ENCODE measurements around the gene HIVEP2. TPM values are rescaled to one million over a fixed set of nuclear protein-coding genes. Genes with fewer than 3 reads are reported as not detected.

The HIVEP2 gene
- total RNA-seq, 1 donor from 2014 or later = 7.9 TPM

- Histone ChIP-seq H3K27me3 (ENCODE audit: control insufficient read depth, insufficient read depth, low read length) (no peaks in the 10 kb centered on the region), H3K4me3 (ENCODE audit: low read depth, low read length) (no peak overlapping the region), H3K36me3 (ENCODE audit: control insufficient read depth, insufficient read depth, low read length) (peaks cover 8% of the 10 kb centered on the region)
- no peak for TF ChIP-seq CTCF (IDR thresholded peaks at IDR 0.05; ENCODE audit: insufficient read depth, low read length, severe bottlenecking)
- no peak for FAIRE-seq
- no peak for DNase-seq (ENCODE audit: low read depth)
Measured at GRCh38 chr6:142761756-142762155, 183.2 kb downstream of the HIVEP2 start.

- TF ChIP-seq CTCF (IDR thresholded peaks at IDR 0.05; ENCODE audit: insufficient read depth, low read length, severe bottlenecking) = no peak
- no peak for FAIRE-seq
- no peak overlapping the region for H3K4me3 ChIP-seq (ENCODE audit: low read depth, low read length)
- DNase-seq (ENCODE audit: low read depth) = peak; percentile 20
- peaks cover 9% of the 10 kb centered on the region for H3K36me3 ChIP-seq (ENCODE audit: control insufficient read depth, insufficient read depth, low read length)
- no peaks in the 10 kb centered on the region for H3K27me3 ChIP-seq (ENCODE audit: control insufficient read depth, insufficient read depth, low read length)
Measured at GRCh38 chr6:142760152-142760551, 184.8 kb downstream of the HIVEP2 start.

GRCh38 chr6:142758629-142759025 lies 186.3 kb downstream of the HIVEP2 start:
- Histone ChIP-seq H3K36me3 (ENCODE audit: control insufficient read depth, insufficient read depth, low read length) (peaks cover 7% of the 10 kb centered on the region), H3K27me3 (ENCODE audit: control insufficient read depth, insufficient read depth, low read length) (no peaks in the 10 kb centered on the region), H3K4me3 (ENCODE audit: low read depth, low read length) (no peak overlapping the region)
- DNase-seq (ENCODE audit: low read depth) (no peak), FAIRE-seq (no peak)
- no peak for TF ChIP-seq CTCF (IDR thresholded peaks at IDR 0.05; ENCODE audit: insufficient read depth, low read length, severe bottlenecking)

- no peak for TF ChIP-seq CTCF (IDR thresholded peaks at IDR 0.05; ENCODE audit: insufficient read depth, low read length, severe bottlenecking)
- Histone ChIP-seq H3K4me3 (ENCODE audit: low read depth, low read length) (no peak overlapping the region), H3K27me3 (ENCODE audit: control insufficient read depth, insufficient read depth, low read length) (no peaks in the 10 kb centered on the region), H3K36me3 (ENCODE audit: control insufficient read depth, insufficient read depth, low read length) (peaks cover 7% of the 10 kb centered on the region)
- no peak for DNase-seq (ENCODE audit: low read depth)
- no peak for FAIRE-seq
Measured at GRCh38 chr6:142757852-142758628, 186.9 kb downstream of the HIVEP2 start.

GRCh38 chr6:142756215-142756630 lies 188.8 kb downstream of the HIVEP2 start:
- H3K4me3 ChIP-seq (ENCODE audit: low read depth, low read length) = no peak overlapping the region
- TF ChIP-seq CTCF (IDR thresholded peaks at IDR 0.05; ENCODE audit: insufficient read depth, low read length, severe bottlenecking) = no peak
- no peaks in the 10 kb centered on the region for H3K27me3 ChIP-seq (ENCODE audit: control insufficient read depth, insufficient read depth, low read length)
- peak; percentile 47 for DNase-seq (ENCODE audit: low read depth)
- peaks cover 6% of the 10 kb centered on the region for H3K36me3 ChIP-seq (ENCODE audit: control insufficient read depth, insufficient read depth, low read length)
- peak; percentile 13 for FAIRE-seq

GRCh38 chr6:142753196-142753595 lies 191.8 kb downstream of the HIVEP2 start:
- FAIRE-seq = no peak
- H3K36me3 ChIP-seq (ENCODE audit: control insufficient read depth, insufficient read depth, low read length) = peaks cover 1% of the 10 kb centered on the region
- no peaks in the 10 kb centered on the region for H3K27me3 ChIP-seq (ENCODE audit: control insufficient read depth, insufficient read depth, low read length)
- no peak for DNase-seq (ENCODE audit: low read depth)
- no peak for TF ChIP-seq CTCF (IDR thresholded peaks at IDR 0.05; ENCODE audit: insufficient read depth, low read length, severe bottlenecking)
- H3K4me3 ChIP-seq (ENCODE audit: low read depth, low read length) = no peak overlapping the region

Data from bronchial epithelial cell (primary cell).